Neural cell (in vitro differentiated cells): ENCODE measurements around the gene TMEFF1. TPM values are rescaled to one million over a fixed set of nuclear protein-coding genes. Genes with fewer than 3 reads are reported as not detected.

ENCODE experiments used
- H2AFZ ChIP-seq: fragments of 200-600, 300-800 bp; sonication (generic), shearing (Covaris generic); 2 replicates; pipeline ENCODE4 v1.6.0; 2014; ENCODE audit warnings: low read depth, mild to moderate bottlenecking, antibody characterized with exemption, low read length, moderate library complexity
- H3F3A ChIP-seq: fragments of 200-600 bp; shearing (Covaris generic); 2 replicates; pipeline ENCODE4 v1.6.1; 2016; ENCODE audit warnings: mild to moderate bottlenecking, moderate library complexity, mixed read lengths, antibody characterized with exemption, low read length; ENCODE audit not compliant: insufficient read depth, poor library complexity, severe bottlenecking
- H3K27ac ChIP-seq: fragments of 200-600, 300-800 bp; sonication (generic), shearing (Covaris generic); 2 replicates; pipeline ENCODE4 v1.5.1; 2014; ENCODE audit warnings: mild to moderate bottlenecking, low read length, moderate library complexity
- H3K27me3 ChIP-seq: fragments of 300-800, 200-600 bp; sonication (generic), shearing (Covaris generic); 2 replicates; pipeline ENCODE4 v1.6.0; 2014; ENCODE audit warnings: mild to moderate bottlenecking, low read depth, low read length, moderate library complexity; ENCODE audit not compliant: insufficient read depth
- H3K36me3 ChIP-seq: fragments of 300-800, 200-600 bp; sonication (generic), shearing (Covaris generic); 2 replicates; pipeline ENCODE4 v1.5.1; 2014; ENCODE audit warnings: mild to moderate bottlenecking, antibody characterized with exemption, low read length, moderate library complexity; ENCODE audit not compliant: insufficient read depth
- H3K4me2 ChIP-seq: fragments of 300-800, 200-600 bp; sonication (generic), shearing (Covaris generic); 2 replicates; pipeline ENCODE4 v1.6.0; 2014; ENCODE audit warnings: mild to moderate bottlenecking, low read length
- H3K4me3 ChIP-seq: fragments of 300-800, 200-600 bp; sonication (generic), shearing (Covaris generic); 2 replicates; pipeline ENCODE4 v1.5.1; 2014; ENCODE audit warnings: mild to moderate bottlenecking, low read length, moderate library complexity
- H3K79me2 ChIP-seq: fragments of 200-600 bp; shearing (Covaris generic); replicated peaks from 2 replicates; pipeline ENCODE4 v1.6.0; 2014; ENCODE audit warnings: mild to moderate bottlenecking, low read length, moderate library complexity; ENCODE audit not compliant: insufficient read depth
- H3K9ac ChIP-seq: fragments of 300-800, 200-600 bp; sonication (generic), shearing (Covaris generic); 2 replicates; pipeline ENCODE4 v1.6.1; 2016; ENCODE audit warnings: mild to moderate bottlenecking, low read length, mixed read lengths
- H3K9me2 ChIP-seq: fragments of 200-600 bp; shearing (Covaris generic); 2 replicates; pipeline ENCODE4 v1.6.1; 2016; ENCODE audit warnings: mild to moderate bottlenecking, low read length, mixed read lengths; ENCODE audit not compliant: insufficient read depth
- H3K9me3 ChIP-seq: fragments of 200-600, 300-800 bp; sonication (generic), shearing (Covaris generic); 2 replicates; pipeline ENCODE4 v1.6.1; 2016; ENCODE audit warnings: mild to moderate bottlenecking, mixed run types, low read length, moderate library complexity, mixed read lengths
- H4K20me1 ChIP-seq: fragments of 200-600 bp; shearing (Covaris generic); 2 replicates; pipeline ENCODE4 v1.6.1; 2016; ENCODE audit warnings: mild to moderate bottlenecking, mixed run types; ENCODE audit not compliant: insufficient read depth
- CTCF ChIP-seq: fragments of 450-650 bp; IDR thresholded peaks from 2 replicates; pipeline ENCODE4 v1.5.1; 2014; ENCODE audit warnings: antibody characterized with exemption, mild to moderate bottlenecking, moderate library complexity; ENCODE audit not compliant: poor library complexity, severe bottlenecking
- EP300 ChIP-seq: fragments of 450-650 bp; conservative IDR thresholded peaks from 2 replicates; pipeline ENCODE4 v1.6.1; 2014; ENCODE audit warnings: antibody characterized with exemption, mild to moderate bottlenecking, moderate library complexity; ENCODE audit not compliant: poor library complexity, severe bottlenecking
- EZH2 ChIP-seq: fragments of 200-600, 300-800 bp; shearing (Covaris generic), sonication (generic); IDR thresholded peaks from 2 replicates; pipeline ENCODE4 v1.6.1; 2014; ENCODE audit warnings: antibody characterized with exemption, low read length, borderline replicate concordance, mild to moderate bottlenecking; ENCODE audit not compliant: insufficient read depth, poor library complexity, severe bottlenecking
- MXI1 ChIP-seq: fragments of 450-650 bp; conservative IDR thresholded peaks from 2 replicates; pipeline ENCODE4 v1.6.1; 2014; ENCODE audit warnings: antibody characterized with exemption, mild to moderate bottlenecking; ENCODE audit not compliant: poor library complexity, severe bottlenecking
- POLR2AphosphoS5 ChIP-seq: IDR thresholded peaks from 2 replicates; pipeline ENCODE4 v1.6.1; 2012
- RAD21 ChIP-seq: fragments of 450-650 bp; conservative IDR thresholded peaks from 2 replicates; pipeline ENCODE4 v1.6.1; 2014; ENCODE audit warnings: antibody characterized with exemption, mild to moderate bottlenecking, moderate library complexity
- REST ChIP-seq: IDR thresholded peaks from 2 replicates; pipeline ENCODE4 v1.6.1; 2012; ENCODE audit warnings: borderline replicate concordance
- SMC3 ChIP-seq: fragments of 450-650 bp; conservative IDR thresholded peaks from 2 replicates; pipeline ENCODE4 v1.6.1; 2014; ENCODE audit warnings: antibody characterized with exemption, mild to moderate bottlenecking, moderate library complexity; ENCODE audit not compliant: poor library complexity
- TAF1 ChIP-seq: IDR thresholded peaks from 2 replicates; pipeline ENCODE4 v1.6.1; 2012; ENCODE audit warnings: low read depth
- polyA plus RNA-seq: library from polyadenylated mRNA; depleted of rRNA; stranded (reverse); fragments of >200 nt; gene quantifications from 2 replicates; pipeline ENCODE4 v1.2.3, GENCODE V29; 2014

TMEFF1 gene
- polyA plus RNA-seq, 1 donor from 2014 or later = 273 TPM

GRCh38 chr9:100581081-100581480 is 108.1 kb downstream of the TMEFF1 start:
- peaks cover 5% of the 10 kb centered on the region for H4K20me1 ChIP-seq
- H3K4me3 ChIP-seq = no peak overlapping the region
- no peaks in the 10 kb centered on the region for H3K27me3 ChIP-seq
- peaks cover 3% of the 10 kb centered on the region for H3F3A ChIP-seq
- H3K79me2 ChIP-seq = no peaks in the 10 kb centered on the region
- no peak overlapping the region for H3K27ac ChIP-seq
- TF ChIP-seq TAF1 (no peak), POLR2AphosphoS5 (no peak), MXI1 (no peak), EP300 (no peak), EZH2 (no peak), SMC3 (no peak), REST (no peak), RAD21 (no peak), CTCF (no peak)
- H3K36me3 ChIP-seq = peaks cover 8% of the 10 kb centered on the region
- no peak overlapping the region for H3K9ac ChIP-seq
- no peaks in the 10 kb centered on the region for H3K9me2 ChIP-seq
- H2AFZ ChIP-seq = no peak overlapping the region
- H3K4me2 ChIP-seq = no peak overlapping the region
- no peaks in the 10 kb centered on the region for H3K9me3 ChIP-seq

GRCh38 chr9:100581661-100582060 is 108.7 kb downstream of the TMEFF1 start:
- Histone ChIP-seq H3K27ac (no peak overlapping the region), H3K4me3 (no peak overlapping the region), H2AFZ (no peak overlapping the region), H3K79me2 (no peaks in the 10 kb centered on the region), H3K9me3 (no peaks in the 10 kb centered on the region), H3F3A (peaks cover 3% of the 10 kb centered on the region), H3K9ac (no peak overlapping the region), H3K9me2 (no peaks in the 10 kb centered on the region), H4K20me1 (peaks cover 5% of the 10 kb centered on the region), H3K4me2 (no peak overlapping the region), H3K36me3 (peaks cover 6% of the 10 kb centered on the region), H3K27me3 (no peaks in the 10 kb centered on the region)
- TF ChIP-seq POLR2AphosphoS5 = no peak
- TF ChIP-seq TAF1 = no peak
- TF ChIP-seq MXI1 = no peak
- no peak for TF ChIP-seq EZH2
- TF ChIP-seq REST = no peak
- TF ChIP-seq RAD21 = no peak
- no peak for TF ChIP-seq SMC3
- TF ChIP-seq EP300 = no peak
- no peak for TF ChIP-seq CTCF
